ENCODE results near the gene GNE.
"Not testable (repeated sequence)": the region's sequence is repeated elsewhere in the genome, so short reads cannot be mapped to it uniquely, and the experiment has no call there.

Gene GNE

GRCh38 chr9:36268007-36268427 lies 9.8 kb upstream of the GNE start:
- peak; percentile 30 for DNase-seq (ENCODE audit: low read depth)

DNA sequence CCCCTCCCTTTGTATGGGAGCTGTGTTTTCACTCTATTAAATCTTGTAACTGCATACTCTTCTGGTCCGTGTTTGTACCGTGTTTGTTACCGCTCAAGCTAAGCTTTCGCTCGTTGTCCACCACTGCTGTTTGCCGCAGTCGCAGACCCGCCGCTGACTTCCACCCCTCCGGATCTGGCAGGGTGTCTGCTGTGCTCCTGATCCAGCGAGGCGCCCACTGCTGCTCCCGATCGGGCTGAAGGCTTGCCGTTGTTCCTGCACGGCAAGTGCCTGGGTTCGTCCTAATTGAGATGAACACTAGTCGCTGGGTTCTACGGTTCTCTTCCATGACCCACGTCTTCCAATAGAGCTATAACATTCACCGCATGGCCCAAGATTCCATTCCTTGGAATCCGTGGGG lies 6.6 kb upstream of the GNE start:
- no peak for DNase-seq (ENCODE audit: low read depth)

GRCh38 chr9:36263683-36264082 lies 5.4 kb upstream of the GNE start:
- no peak for DNase-seq (ENCODE audit: low read depth)

- DNase-seq (ENCODE audit: low read depth): no peak
Measured at GRCh38 chr9:36258996-36259533, 817 bp upstream of the GNE start.

DNA sequence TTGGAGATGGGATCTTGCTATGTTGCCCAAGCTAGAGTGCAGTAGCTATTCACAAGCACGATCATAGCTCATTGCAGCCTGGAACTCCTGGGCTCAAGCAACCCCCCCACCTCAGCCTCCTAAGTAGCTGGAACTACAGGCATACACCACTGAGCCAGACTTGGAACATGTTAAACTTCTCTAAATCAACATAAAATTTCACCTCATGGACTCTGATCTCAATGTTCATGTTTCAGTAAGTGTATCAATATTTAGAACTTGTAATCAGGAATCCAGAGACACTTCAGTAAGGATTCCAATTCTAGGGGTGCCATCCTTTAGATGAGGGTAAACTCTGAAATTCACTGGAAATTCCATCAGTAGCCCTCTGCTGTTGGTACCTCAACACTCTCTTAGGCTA lies 6.8 kb downstream of the GNE start:
- DNase-seq (ENCODE audit: low read depth): no peak

DNA sequence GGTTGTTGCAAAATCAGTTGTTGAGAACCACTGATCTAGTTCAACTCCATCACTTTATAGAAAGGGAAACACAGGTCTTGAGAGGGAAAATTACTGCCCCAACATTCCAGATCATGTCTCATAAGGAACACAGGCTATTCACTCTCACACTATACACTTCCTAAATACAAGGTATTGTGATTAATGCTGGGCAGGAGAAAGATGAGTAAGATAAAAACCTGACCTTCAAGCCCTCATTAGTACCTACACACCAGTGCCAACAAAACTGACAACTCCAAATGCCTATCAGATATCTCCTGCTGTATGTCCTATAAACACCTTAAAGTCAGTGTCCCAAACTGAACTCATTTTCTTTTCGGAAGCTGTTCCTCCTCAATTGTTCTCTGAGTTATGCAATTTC lies 8.2 kb downstream of the GNE start:
- no peak for DNase-seq (ENCODE audit: low read depth)

DNA sequence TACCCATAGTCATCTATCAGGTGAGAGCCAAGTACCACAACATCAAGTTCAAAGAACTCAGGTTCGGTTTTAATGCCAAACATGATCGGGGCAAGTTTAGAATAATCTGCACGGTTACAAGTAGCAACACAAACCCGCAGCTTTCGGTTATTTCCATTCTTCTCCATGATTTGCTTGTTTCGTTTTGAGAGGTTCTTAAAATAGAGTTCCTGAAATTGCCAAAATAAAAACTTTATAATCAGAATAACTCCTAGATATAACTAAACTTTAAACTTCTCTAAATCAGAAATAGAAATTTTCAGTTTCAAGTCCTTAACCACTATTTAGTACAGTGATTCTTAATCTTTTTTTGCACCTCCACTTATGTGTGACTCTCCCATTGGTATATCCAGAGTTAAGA lies 9.1 kb downstream of the GNE start:
- no peak for DNase-seq (ENCODE audit: low read depth)

- DNase-seq (ENCODE audit: low read depth): peak; percentile 23
Measured at GRCh38 chr9:36248061-36248460, 10.2 kb downstream of the GNE start.

DNA sequence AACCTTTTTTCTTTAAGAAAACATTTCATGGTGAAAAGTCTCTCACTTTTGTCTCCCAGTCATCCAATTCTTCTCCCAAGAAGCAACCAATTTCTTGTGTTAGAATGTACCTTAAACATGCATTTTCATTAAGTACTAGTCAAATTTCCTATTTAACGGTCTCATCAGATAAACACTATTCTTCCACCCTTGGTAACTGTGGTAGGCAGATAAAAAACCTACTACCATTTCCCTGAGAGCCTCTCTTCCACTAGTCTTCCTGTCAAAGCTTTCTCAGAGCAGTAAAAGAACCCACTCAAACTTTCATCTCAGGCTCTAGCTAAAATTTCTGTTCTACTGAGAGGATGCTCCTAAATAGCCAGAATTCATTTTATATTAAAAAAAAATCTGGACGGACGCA lies 10.9 kb downstream of the GNE start:
- no peak for DNase-seq (ENCODE audit: low read depth)

- no peak for DNase-seq (ENCODE audit: low read depth)
Measured at GRCh38 chr9:36245906-36246305, 12.3 kb downstream of the GNE start.

GRCh38 chr9:36239675-36240074 lies 18.6 kb downstream of the GNE start:
- DNase-seq (ENCODE audit: low read depth): not testable (repeated sequence)

DNA sequence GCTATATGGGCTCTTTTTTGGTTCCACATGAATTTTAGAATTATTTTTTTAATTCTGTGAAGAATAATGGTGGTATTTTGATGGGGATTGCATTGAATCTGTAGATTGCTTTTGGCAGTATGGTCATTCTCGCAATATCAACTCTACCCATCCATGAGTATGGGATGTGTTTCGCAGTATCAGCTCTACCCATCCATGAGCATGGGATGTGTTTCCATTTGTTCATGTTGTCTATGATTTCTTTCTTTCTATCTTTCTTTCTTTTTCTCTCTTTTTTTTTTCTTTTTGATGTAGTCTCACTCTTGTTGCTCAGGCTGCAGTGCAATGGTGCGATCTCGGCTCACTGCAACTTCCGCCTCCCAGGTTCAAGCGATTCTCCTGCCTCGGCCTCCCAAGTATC lies 19.0 kb downstream of the GNE start:
- not testable (repeated sequence) for DNase-seq (ENCODE audit: low read depth)

DNA sequence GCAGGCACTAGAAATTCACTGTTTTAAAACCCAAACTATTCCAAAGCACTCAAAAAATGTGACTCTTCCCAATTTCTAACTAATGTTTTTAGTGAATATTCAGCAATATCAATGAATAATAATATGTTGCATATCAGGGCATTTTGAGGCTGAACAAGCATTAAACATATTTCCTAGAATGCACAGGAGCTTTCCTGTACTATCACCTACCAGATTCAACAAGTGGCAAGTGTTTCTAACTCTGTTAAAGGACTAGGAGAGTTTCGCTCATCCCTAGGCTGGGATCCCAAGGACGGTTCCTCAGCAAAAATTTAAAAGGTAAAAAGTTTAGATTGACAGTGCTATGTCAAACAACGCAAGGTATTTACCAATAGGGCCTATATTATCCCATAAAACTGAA lies 21.0 kb downstream of the GNE start:
- DNase-seq (ENCODE audit: low read depth): no peak

GRCh38 chr9:36222449-36222848 lies 35.8 kb downstream of the GNE start:
- DNase-seq (ENCODE audit: low read depth): no peak

DNA sequence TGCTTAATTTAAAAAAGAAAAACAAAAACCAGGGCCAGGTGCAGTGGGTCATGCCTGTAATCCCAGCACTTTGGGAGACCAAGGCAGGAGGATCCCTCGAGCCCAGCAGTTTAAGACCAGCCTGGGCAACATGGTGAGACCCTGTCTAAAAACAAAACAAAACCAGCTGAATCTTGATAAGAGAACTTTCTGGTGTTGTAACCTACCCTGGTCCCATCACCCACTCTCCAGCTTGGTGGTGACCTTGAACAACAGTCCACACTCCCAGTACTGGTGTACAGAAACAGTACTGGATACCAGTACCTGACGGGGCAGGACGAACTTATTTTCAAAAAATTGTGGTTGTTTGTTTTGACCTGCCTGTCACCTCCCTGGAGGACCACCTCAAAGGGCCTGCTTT lies 36.6 kb downstream of the GNE start:
- DNase-seq (ENCODE audit: low read depth): no peak

DNA sequence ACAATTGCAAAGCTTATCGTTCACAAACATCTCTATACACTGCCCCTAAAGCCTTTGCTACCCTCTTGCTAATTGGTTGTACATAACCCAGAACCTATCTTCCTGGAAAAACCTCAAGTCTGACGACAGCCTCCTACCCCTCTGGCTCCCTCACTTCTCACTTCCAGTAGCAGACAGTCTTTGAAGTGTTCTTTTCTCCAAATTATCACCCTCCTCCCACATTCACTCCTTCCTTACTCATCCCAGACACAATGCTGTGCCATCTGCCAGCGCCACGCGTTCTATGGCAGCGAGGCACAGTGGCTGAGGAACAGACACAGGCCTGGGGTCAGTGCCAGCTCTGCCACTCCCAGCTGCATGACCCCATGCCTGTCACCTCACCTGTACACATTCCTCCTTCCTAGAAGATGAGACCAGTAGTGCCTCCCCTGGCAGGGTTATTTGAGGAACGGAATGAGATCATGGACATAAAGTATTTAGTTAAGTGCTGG lies 39.8 kb downstream of the GNE start:
- DNase-seq (ENCODE audit: low read depth): no peak

DNA sequence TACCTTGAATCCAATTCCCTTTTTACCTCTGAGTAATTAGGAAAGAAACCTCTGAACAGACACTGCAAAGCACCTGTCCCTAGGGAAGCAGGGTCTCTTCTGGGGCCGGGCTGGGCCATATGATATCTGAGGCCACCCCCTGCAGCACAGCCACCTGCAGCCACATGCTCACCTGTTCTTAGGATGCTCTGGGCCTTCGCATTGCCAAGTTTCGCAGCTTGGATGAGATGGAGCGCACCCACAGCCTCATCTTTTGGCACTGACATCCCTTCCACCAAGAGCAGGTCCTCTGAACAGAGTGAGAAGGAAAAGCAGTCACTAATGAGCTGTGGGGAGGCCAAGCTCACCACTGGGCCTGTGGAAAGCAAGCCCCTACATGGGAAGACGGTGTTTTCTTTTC lies 40.2 kb downstream of the GNE start:
- no peak for DNase-seq (ENCODE audit: low read depth)

DNA sequence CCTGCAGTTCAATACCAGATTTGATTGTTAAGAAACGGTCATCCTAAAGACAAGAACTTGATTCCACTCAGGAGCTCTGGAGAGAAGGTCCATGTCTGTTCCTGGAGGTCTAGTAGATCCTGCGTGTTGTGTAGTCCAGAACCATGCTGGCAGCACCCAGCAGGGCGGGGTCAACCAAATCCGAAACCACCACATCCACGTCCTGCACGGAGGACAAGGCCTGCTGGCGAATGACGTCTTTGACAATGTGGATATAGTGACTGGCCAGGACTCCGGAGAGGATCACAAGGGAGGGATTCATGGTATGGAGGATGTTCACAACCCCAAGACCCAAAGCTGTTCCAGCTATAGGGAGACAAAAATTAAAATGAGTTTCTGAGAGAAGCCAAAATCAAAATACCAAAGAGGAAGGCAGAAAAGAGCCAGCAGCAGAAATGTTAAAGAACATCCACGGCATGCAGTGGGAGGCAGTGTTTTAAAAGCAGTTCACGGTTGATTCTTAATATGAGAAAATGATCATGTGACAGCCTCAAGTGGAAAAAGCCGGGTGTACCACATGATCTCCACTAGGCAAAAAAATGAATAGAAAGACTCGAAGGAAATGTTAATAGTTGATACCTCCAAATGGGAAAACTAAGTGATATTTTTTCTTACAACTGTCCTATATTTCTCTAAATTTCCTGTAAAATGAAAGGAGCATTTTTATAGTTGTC lies 40.8 kb downstream of the GNE start:
- DNase-seq (ENCODE audit: low read depth): no peak

GRCh38 chr9:36214571-36214970 lies 43.7 kb downstream of the GNE start:
- DNase-seq (ENCODE audit: low read depth): no peak

- DNase-seq (ENCODE audit: low read depth): no peak
Measured at GRCh38 chr9:36213989-36214388, 44.3 kb downstream of the GNE start.

DNA sequence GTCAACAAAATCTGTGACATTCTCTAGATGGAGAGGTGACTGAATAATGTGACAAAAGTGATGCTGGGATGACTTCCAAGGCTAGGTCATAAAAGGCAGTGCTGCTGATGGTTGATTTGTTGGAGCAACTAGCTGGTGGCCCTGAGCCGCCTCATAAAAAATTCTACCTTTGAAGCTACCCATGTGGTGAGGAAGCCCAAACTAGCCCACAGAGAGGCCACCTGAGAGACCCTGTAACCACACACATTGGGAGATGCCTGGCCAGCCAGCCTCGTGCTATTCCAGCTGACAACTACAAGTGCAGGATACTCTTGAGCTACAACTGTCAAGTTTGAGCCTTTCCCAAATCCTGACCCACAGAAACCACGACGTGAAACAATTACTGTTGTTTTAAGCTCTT lies 44.9 kb downstream of the GNE start:
- no peak for DNase-seq (ENCODE audit: low read depth)

- DNase-seq (ENCODE audit: low read depth): no peak
Measured at GRCh38 chr9:36211510-36211909, 46.7 kb downstream of the GNE start.

DNA sequence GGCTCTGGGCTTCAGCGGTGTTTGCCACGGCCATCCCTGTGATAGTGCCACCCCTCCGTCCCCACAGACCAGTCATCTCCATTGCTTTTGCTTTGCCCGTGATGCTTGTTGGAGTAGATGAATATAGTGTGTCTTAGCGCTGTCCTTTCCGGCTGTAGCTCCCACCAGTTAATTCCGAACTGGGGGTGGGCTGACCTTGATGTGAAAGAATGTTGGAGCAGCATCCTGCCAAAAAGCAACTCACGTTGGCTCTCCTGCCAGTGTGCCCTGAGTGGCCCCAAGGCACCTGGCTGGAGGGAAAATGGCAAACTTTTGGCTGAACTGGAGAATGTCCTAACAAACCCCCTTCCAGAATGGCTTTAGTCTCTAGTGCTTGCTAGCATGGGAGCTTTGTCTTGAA lies 47.5 kb downstream of the GNE start:
- DNase-seq (ENCODE audit: low read depth): no peak
